NB4 (cell line): ENCODE measurements around the gene NFIX.

ENCODE experiments used
- DNase-seq: peaks from one replicate; pipeline ENCODE4 v3.0.0; 2010; ENCODE audit warnings: low read depth
- H3K4me3 ChIP-seq: one replicate; pipeline ENCODE4 v1.5.1; 2011; ENCODE audit warnings: mild to moderate bottlenecking, low read depth, low read length, moderate library complexity
- MYC ChIP-seq: IDR thresholded peaks from 2 replicates; pipeline ENCODE4 v1.6.1; 2011; ENCODE audit warnings: low read depth, low read length
- POLR2A ChIP-seq: IDR thresholded peaks from 2 replicates; pipeline ENCODE4 v1.6.1; 2011; ENCODE audit warnings: mild to moderate bottlenecking; ENCODE audit not compliant: insufficient read length; ENCODE audit errors: extremely low read depth
- TF ChIP-seq, protein P1 (sequence below): IDR thresholded peaks from one replicate; pipeline ENCODE4 v1.5.1; 2012; ENCODE audit warnings: low read depth, low read length
- TF ChIP-seq, protein P2 (sequence below): IDR thresholded peaks from 2 replicates; pipeline ENCODE4 v1.6.1; 2011; ENCODE audit warnings: low read depth, low read length

NFIX gene

DNA sequence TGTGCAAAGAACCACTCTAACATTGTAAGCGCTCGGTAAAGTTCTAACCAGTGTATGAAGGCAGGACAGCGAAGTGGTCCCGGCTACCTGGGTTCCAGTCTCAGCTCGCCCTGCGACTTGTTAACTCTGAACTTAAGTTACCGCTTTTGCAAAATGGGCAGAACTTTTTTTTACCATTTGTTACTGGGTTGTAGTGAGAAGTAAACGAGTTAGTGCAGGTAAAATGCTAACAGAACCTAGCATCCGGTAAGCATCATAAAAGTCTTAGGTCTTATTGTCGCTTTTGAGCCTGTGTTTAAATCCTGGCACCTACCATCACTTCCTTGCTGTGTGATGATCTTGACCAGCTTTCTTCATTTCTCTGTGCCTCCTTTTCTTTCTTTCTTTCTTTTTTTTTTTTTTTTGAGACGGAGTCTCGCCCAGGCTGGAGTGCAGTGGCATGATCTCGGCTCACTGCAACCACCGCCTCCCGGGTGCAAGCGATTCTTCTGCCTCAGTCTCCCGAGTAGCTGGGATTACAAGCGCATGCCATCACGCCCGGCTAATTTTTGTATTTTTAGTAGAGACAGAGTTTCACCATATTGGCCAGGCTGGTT lies 122.0 kb downstream of the NFIX start:
- TF ChIP-seq POLR2A = no peak
- TF ChIP-seq, protein P1, sequence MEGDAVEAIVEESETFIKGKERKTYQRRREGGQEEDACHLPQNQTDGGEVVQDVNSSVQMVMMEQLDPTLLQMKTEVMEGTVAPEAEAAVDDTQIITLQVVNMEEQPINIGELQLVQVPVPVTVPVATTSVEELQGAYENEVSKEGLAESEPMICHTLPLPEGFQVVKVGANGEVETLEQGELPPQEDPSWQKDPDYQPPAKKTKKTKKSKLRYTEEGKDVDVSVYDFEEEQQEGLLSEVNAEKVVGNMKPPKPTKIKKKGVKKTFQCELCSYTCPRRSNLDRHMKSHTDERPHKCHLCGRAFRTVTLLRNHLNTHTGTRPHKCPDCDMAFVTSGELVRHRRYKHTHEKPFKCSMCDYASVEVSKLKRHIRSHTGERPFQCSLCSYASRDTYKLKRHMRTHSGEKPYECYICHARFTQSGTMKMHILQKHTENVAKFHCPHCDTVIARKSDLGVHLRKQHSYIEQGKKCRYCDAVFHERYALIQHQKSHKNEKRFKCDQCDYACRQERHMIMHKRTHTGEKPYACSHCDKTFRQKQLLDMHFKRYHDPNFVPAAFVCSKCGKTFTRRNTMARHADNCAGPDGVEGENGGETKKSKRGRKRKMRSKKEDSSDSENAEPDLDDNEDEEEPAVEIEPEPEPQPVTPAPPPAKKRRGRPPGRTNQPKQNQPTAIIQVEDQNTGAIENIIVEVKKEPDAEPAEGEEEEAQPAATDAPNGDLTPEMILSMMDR = no peak
- H3K4me3 ChIP-seq = peak overlapping the region; percentile 96
- no peak for DNase-seq

DNA sequence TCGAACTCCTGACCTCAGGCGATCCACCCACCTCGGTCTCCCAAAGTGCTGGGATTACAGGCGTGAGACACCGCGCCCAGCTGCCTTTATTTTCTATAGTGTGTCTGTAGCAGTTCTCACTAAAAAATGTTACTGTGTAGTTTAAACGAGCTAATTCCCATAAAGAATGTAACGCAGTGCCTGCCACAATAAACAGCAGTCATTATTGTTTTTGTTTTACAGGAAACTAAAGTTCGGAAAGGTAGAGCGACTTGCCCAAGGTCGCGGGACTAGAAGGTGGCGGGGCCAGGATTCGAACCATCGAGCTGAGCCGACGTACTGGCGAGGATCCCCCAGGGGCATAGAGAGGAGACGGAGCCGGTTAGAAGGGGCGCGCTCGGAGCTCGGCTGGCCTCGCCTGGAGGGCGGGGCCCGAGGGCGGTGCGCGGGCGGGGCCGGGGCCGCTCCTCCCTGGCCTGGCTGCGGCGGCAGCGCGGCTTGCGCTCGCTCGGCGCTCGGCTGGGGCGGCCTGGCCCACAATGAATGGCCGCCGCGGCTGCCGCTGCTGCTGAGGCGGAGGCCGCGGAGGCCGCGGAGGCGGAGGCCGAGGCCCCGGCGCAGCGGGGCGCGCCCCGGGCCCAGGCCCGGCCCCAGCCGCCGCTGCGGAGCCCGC lies 122.6 kb downstream of the NFIX start, which contains the start of gene NACC1:
NACC1 (plus strand) TSS at position 493 of the 652 bp plus-strand sequence. CDS start 16,944 bp downstream, outside the sequence.
- TF ChIP-seq, protein P1 = no peak
- TF ChIP-seq MYC = peak; percentile 43; the same call in 1 of the 2 replicates
- TF ChIP-seq, protein P2, sequence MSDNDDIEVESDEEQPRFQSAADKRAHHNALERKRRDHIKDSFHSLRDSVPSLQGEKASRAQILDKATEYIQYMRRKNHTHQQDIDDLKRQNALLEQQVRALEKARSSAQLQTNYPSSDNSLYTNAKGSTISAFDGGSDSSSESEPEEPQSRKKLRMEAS = no peak; the same call in 1 of the 2 replicates
- TF ChIP-seq POLR2A = peak; percentile 41
- H3K4me3 ChIP-seq = peak within 1 kb of the TSS; percentile 96
- DNase-seq = peak; percentile 91

DNA sequence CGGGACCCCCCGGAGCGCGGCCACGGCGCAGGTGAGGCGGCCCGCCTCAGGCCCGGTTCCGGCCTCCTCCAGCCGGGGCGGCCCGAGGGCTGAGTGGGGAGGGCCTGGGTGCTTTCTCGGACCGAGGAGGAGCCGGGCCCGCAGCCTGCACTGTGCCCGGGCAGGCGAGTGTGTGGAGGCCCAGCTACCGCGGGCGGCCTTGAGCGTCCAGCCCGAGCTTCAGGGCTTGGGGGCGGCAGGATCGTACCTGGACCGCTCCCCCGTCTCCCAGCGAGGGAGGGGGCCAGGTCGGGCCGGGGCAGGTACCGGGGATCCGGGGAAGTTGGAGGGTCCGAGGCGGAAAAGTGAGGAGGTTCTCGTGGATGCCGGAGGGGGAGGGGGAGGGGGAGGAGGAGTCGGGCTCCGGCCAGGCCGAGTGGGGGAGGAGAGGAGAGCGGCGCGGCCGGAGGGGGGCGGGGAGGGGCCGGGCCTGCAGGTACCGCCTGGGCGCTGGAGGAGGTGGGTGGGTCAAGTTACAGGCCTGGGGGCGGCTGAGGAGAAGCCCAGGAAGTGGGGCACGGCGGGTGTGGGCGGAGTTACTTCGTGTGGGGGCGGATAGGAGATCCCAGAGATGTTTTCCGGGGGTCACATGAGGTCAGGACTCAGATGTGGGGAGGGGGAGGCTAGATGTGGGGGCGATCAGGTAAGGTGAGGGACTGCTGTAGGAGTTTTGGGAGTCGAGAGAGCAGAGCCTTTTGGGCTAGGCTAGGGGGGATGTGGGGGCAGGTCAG lies 123.3 kb downstream of the NFIX start:
- no peak for TF ChIP-seq POLR2A
- TF ChIP-seq, protein P2 = peak; percentile 47; the same call in 1 of the 2 replicates
- DNase-seq = peak; percentile 80
- peak overlapping the region; percentile 65 for H3K4me3 ChIP-seq

DNA sequence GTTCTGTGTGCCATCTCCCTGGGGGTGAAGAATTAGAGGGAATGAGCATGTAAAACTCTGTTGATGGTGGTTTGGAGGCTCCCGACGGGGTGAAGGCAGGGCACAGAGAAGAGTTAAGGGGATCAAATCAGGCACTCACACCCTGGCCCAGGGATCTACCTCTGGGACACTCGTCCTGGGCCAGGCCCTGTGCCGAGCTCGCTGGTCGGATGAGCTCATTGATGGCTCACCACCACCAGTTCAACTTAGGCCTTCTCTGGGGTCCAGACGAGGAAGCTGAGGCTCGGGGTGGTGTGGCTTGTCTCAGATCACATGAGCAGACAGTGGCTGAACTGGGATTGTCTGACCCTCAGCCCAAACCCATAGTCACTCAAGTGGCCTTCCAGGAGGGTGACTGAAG lies 124.4 kb downstream of the NFIX start:
- H3K4me3 ChIP-seq = peak overlapping the region; percentile 65
- peak; percentile 40 for DNase-seq
- TF ChIP-seq POLR2A (no peak), MYC (no peak)
- TF ChIP-seq, protein P1 = no peak
- TF ChIP-seq, protein P2 = no peak

DNA sequence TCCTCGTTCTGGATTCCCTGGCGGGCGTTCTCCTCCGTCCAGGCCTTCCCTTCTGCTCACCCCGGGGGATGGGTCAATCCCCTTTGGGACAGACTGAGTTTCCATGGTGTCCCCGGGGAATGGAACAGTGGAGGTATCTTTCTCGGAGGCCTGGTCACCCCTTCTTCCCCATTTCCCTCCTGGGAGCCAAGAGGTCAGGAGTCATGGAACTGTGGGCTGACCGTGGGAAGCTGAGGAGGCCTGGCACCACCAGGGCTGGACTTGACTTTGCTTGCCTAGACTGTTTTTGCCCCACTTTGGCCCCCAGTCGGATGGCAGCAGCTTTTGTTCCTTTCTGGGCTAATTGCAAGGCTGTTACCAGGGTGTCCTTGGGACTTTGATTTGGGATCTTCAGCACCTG lies 124.8 kb downstream of the NFIX start:
- peak overlapping the region; percentile 17 for H3K4me3 ChIP-seq
- DNase-seq = no peak
- TF ChIP-seq, protein P2 = no peak
- TF ChIP-seq, protein P1 = no peak
- TF ChIP-seq POLR2A (no peak), MYC (no peak)

DNA sequence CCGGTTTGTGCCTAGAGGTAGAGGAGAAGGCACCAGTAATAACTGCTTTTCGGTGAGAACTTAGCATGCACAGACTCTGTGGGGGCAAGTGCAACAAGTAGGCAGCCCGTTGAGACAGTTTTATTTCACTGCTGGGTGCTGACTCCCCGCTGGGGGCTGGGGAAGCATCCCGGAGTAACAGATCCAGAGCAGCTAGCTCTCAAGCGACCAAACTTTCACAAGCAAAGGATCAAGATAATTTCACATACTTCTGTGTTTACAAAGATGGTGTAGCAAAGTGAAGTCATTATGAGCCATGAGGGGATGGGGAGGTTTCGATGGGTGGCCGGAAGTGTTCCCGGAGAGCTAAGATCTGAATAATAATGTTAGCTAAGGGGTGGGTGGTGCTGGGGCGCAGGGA lies 125.5 kb downstream of the NFIX start:
- no peak overlapping the region for H3K4me3 ChIP-seq
- TF ChIP-seq, protein P2 = no peak
- TF ChIP-seq POLR2A = no peak
- TF ChIP-seq MYC = no peak
- TF ChIP-seq, protein P1 = no peak
- DNase-seq = no peak
